ENCODE results near the gene TOR1A. TPM values are rescaled to one million over a fixed set of nuclear protein-coding genes. Genes with fewer than 3 reads are reported as not detected.

Gene TOR1A
- total and polyA plus RNA-seq, 7 experiments from 2014 or later = 13.8 to 68.2 (median 35.0) TPM

DNA sequence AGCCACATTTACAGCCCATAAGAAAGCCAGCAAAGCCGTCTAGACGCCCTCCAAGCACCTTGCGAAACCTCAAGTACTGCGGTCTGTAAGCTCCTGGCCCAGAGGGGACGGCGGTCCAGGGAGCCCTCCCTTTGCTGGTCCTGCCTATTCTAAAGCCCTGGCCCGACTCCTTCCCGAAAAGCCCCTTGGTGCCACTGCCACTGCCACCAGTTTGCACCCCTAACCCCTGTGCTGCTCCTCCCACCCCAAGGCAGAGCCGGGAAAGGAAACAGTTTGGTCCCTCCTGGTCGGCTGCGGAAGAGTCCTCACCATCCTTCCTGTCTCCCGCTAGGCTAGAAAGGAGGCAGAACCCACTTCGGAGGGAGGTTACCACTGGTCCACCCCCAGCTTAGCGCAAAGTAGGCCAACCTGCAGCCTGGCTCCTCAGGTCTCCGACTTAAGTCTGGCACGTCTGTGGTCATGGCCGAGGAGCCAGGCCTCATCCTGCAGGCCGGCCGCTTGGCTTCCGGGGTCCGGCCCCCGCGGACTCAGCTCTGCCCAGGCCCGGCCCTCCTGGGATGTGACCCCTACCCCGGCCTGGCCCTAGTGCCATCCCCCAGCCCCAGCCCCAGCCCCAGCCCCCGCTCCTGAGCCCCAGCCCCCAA, 916 bp downstream of the TOR1A start:
- ChIA-PET POLR2A (interaction anchor here (0.8 to 6.7 kb wide), 3 partner anchors 13 to 47 kb away, joined by 3 to 56 read pairs (median 4); partner anchors contain the start of genes C9orf78 and USP20), CTCF (interaction anchor here (0.7 kb wide), 1 partner anchor 32 kb away, joined by 4 read pairs; no protein-coding TSS in a partner anchor)
- Histone ChIP-seq H3K4me1 (ENCODE audit: control insufficient read depth in 2 of 2, insufficient read depth in 2 of 2, low read length in 2 of 2) (peaks cover 0 to 9% of the 10 kb centered on the region in 2 donors), H3K27ac (ENCODE audit: low read depth, low read length) (peak overlapping the region; percentile 61), H3K27me3 (ENCODE audit: control insufficient read depth in 2 of 2, insufficient read depth in 2 of 2, low read length in 2 of 2) (no peaks in the 10 kb centered on the region), H3K36me3 (ENCODE audit: control insufficient read depth in 2 of 3, insufficient read depth in 3 of 3, low read length in 3 of 3) (peaks cover 8 to 41% (median 8%) of the 10 kb centered on the region in 3 experiments), H3K9me3 (ENCODE audit: control insufficient read depth in 2 of 3, low read length in 3 of 3) (no peaks in the 10 kb centered on the region), H3K4me3 (ENCODE audit: low read length) (peak overlapping the region; percentile 38)
- intact Hi-C loops (cut with micrococcal nuclease) = loop anchor here in 1 of 2 donors (5.0 kb wide), 1 partner anchor 59 kb away; no protein-coding TSS in a partner anchor
- peak in 1 of 9 donors; percentile 36 for DNase-seq
- peaks cover 0 to 3% (median 0%) of the 10 kb centered on the region in 11 donors for H3K9me3 Mint-ChIP-seq
- H3K27ac Mint-ChIP-seq = peak overlapping the region; percentile 1 to 79 (median 62)
- H3K4me1 Mint-ChIP-seq = peaks cover 9 to 25% (median 13%) of the 10 kb centered on the region in 7 donors
- peaks cover 4 to 20% (median 12%) of the 10 kb centered on the region in 5 donors for H3K36me3 Mint-ChIP-seq
- no peak for ATAC-seq
- peak overlapping the region; percentile 60 to 93 (median 88) for H3K4me3 Mint-ChIP-seq
- H3K27me3 Mint-ChIP-seq = no peaks in the 10 kb centered on the region

DNA sequence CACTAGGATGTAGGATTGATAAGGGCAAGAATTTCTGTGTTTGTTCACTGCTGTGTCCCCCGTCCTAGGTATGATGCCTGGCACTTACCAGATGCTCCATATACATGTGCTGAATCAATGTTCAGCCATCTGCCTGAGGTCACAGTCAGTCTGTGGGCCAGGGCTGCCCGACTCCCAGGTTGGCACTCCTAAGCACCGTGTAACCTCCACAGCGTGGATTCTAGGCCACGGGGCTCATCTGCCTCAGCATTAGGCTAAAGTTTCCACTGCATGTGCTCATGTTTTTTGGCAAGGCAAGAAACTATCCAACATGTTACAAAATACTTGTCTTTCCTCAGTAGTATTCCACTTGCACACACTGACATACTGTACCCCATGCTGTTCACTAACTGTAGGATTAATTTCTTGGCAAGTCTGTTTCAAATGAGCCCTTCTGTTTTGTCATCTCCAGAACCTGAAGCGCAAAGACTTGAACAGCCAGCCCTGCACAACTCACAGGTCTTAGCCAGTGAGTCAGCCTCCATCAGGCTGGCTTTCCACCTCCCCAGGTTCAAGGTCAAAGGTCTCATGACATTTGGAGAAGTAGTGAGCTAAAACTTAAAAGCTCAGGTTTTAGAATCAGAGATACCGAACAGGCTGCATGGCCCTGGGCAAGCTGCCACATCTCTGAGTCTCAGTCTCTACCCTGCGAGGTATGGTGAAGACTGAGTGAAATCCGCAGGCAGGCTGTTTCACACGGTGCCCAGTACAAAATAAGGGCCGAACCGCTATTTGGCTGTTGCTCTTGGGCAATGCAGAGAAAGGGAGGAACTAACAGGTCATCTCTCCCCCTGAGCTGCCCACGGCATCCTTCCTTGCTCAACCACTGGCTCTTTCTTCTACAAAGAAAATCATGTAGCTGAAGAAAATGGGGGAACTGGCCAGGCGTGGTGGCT, 7.2 kb downstream of the TOR1A start:
- Histone ChIP-seq H3K9me3 (ENCODE audit: control insufficient read depth in 2 of 3, low read length in 3 of 3) (no peaks in the 10 kb centered on the region), H3K4me1 (ENCODE audit: control insufficient read depth in 2 of 2, insufficient read depth in 2 of 2, low read length in 2 of 2) (no peaks in the 10 kb centered on the region), H3K27me3 (ENCODE audit: control insufficient read depth in 2 of 2, insufficient read depth in 2 of 2, low read length in 2 of 2) (no peaks in the 10 kb centered on the region), H3K27ac (ENCODE audit: low read depth, low read length) (no peak overlapping the region), H3K36me3 (ENCODE audit: control insufficient read depth in 2 of 3, insufficient read depth in 3 of 3, low read length in 3 of 3) (peaks cover 2 to 84% (median 29%) of the 10 kb centered on the region in 3 experiments), H3K4me3 (ENCODE audit: low read length) (no peak overlapping the region)
- H3K4me3 Mint-ChIP-seq = no peak overlapping the region
- H3K36me3 Mint-ChIP-seq = peaks cover 9 to 35% (median 20%) of the 10 kb centered on the region in 5 donors
- H3K27ac Mint-ChIP-seq = peak overlapping the region in 6 of 9 donors; percentile 2 to 69 (median 35)
- ATAC-seq (peak; percentile 76), DNase-seq (no peak)
- CTCF ChIA-PET = no interaction called here
- intact Hi-C loops (cut with micrococcal nuclease) = no loop called here
- no peaks in the 10 kb centered on the region for H3K27me3 Mint-ChIP-seq
- H3K9me3 Mint-ChIP-seq = peaks cover 0 to 2% (median 0%) of the 10 kb centered on the region in 11 donors
- POLR2A ChIA-PET = interaction anchor here (1.0 kb wide), 1 partner anchor 13 kb away, joined by 3 read pairs; no protein-coding TSS in a partner anchor
- peaks cover 6 to 22% (median 14%) of the 10 kb centered on the region in 7 donors for H3K4me1 Mint-ChIP-seq

DNA sequence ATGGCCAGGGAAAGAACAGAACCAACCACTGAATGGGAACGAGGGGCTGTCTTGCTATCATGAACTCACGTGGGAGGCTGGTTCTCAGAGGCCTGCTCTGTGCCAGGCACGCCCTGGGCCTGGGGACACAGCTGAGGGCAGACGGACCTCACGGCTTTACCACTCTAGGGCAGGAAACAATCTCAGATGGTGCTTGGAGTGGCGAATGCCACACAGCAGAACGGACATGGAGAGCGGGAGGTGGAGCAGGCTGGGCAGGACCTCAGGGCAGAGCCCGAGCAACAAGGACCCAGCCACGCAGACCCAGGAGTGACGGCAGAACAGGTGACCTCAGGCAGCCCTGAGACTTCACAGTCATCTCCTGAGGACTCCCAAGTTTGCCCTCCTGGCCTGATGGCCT, 8.7 kb downstream of the TOR1A start:
- CTCF ChIA-PET = no interaction called here
- H3K36me3 Mint-ChIP-seq = peaks cover 9 to 37% (median 23%) of the 10 kb centered on the region in 5 donors
- Histone ChIP-seq H3K9me3 (ENCODE audit: control insufficient read depth in 2 of 3, low read length in 3 of 3) (no peaks in the 10 kb centered on the region), H3K27ac (ENCODE audit: low read depth, low read length) (no peak overlapping the region), H3K27me3 (ENCODE audit: control insufficient read depth in 2 of 2, insufficient read depth in 2 of 2, low read length in 2 of 2) (no peaks in the 10 kb centered on the region), H3K4me1 (ENCODE audit: control insufficient read depth in 2 of 2, insufficient read depth in 2 of 2, low read length in 2 of 2) (no peaks in the 10 kb centered on the region), H3K36me3 (ENCODE audit: control insufficient read depth in 2 of 3, insufficient read depth in 3 of 3, low read length in 3 of 3) (peaks cover 7 to 82% (median 29%) of the 10 kb centered on the region in 3 experiments), H3K4me3 (ENCODE audit: low read length) (no peak overlapping the region)
- no peak overlapping the region for H3K4me3 Mint-ChIP-seq
- ATAC-seq (no peak), DNase-seq (no peak)
- peak overlapping the region in 4 of 9 donors; percentile 5 to 79 (median 71) for H3K27ac Mint-ChIP-seq
- H3K27me3 Mint-ChIP-seq = no peaks in the 10 kb centered on the region
- intact Hi-C loops (cut with micrococcal nuclease) = no loop called here
- H3K9me3 Mint-ChIP-seq = peaks cover 0 to 2% (median 0%) of the 10 kb centered on the region in 11 donors
- H3K4me1 Mint-ChIP-seq = peaks cover 11 to 24% (median 17%) of the 10 kb centered on the region in 7 donors
- POLR2A ChIA-PET = no interaction called here

DNA sequence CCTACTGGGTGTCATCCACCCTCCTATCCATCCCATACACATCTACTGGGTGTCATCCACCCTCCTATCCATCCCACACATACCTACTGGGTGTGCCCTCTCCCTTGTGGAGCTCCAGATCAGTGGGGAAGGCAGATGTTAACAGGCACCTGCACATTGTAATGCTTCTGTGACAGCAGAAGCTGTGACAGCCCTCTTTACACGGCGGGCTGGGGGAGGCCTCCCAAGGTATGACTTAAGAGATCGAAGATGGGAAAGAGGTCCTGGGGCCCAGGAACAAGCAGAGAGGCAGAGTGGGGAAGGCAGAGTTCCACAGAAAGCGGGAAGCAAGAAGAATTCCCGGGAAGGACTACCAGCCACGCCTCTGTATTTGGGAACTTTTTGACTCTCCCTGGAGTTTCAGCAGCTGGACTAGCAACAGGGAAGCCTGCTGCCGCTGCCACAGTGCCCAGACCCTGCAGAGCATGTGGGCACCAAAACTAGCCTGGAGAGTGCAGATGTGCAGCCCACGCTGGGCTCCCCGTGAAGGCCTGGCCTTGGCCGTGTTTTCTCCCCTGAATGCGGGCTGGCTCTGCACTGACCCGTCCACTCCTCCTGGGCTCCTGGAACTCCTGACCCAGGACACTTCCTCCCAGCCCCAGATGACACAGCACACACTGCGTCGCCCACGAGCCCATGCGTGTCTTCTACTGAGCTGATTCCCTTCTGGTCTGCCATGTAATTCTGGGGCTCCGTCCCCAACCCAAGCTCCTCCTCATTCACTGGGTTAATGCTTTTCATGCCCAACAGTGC, 9.3 kb downstream of the TOR1A start:
- Mint-ChIP-seq H3K4me3 (no peak overlapping the region), H3K27ac (peak overlapping the region in 2 of 9 donors; percentile 70 to 71), H3K36me3 (peaks cover 9 to 37% (median 23%) of the 10 kb centered on the region in 5 donors), H3K9me3 (peaks cover 0 to 2% (median 0%) of the 10 kb centered on the region in 11 donors), H3K27me3 (no peaks in the 10 kb centered on the region), H3K4me1 (peaks cover 11 to 24% (median 17%) of the 10 kb centered on the region in 7 donors)
- CTCF ChIA-PET = no interaction called here
- Histone ChIP-seq H3K27ac (ENCODE audit: low read depth, low read length) (no peak overlapping the region), H3K36me3 (ENCODE audit: control insufficient read depth in 2 of 3, insufficient read depth in 3 of 3, low read length in 3 of 3) (peaks cover 7 to 88% (median 33%) of the 10 kb centered on the region in 3 experiments), H3K9me3 (ENCODE audit: control insufficient read depth in 2 of 3, low read length in 3 of 3) (no peaks in the 10 kb centered on the region), H3K4me1 (ENCODE audit: control insufficient read depth in 2 of 2, insufficient read depth in 2 of 2, low read length in 2 of 2) (no peaks in the 10 kb centered on the region), H3K4me3 (ENCODE audit: low read length) (no peak overlapping the region), H3K27me3 (ENCODE audit: control insufficient read depth in 2 of 2, insufficient read depth in 2 of 2, low read length in 2 of 2) (no peaks in the 10 kb centered on the region)
- intact Hi-C loops (cut with micrococcal nuclease) = no loop called here
- DNase-seq (no peak), ATAC-seq (no peak)
- POLR2A ChIA-PET = no interaction called here

DNA sequence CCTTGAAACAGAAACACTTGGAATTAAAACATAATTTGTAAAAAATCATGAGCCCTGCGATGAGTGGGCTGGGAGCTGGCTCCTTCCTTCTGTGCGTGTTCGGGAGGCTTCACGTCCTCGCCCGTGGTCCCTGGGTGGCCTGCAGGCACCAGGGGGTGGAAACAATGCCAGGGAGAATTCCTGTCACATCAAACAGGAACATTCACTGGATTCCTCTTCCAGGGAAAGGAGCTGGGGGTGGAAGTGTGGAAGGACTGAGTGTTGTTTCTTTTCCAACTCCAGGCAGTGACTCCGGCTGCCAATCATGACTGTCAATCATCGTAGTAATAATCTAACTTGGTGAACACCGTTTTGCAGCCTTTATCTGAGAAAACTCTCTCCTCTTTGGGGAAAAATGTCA, 10.3 kb downstream of the TOR1A start:
- H3K4me1 ChIP-seq (ENCODE audit: control insufficient read depth in 2 of 2, insufficient read depth in 2 of 2, low read length in 2 of 2) = no peaks in the 10 kb centered on the region
- ChIA-PET CTCF (interaction anchor here (0.6 kb wide), 1 partner anchor 8 kb away, joined by 4 read pairs; no protein-coding TSS in a partner anchor), POLR2A (interaction anchor here (0.7 to 1.4 kb wide), 2 partner anchors 10 to 668 kb away, joined by 3 to 4 read pairs; no protein-coding TSS in a partner anchor)
- no peaks in the 10 kb centered on the region for H3K27me3 ChIP-seq (ENCODE audit: control insufficient read depth in 2 of 2, insufficient read depth in 2 of 2, low read length in 2 of 2)
- peaks cover 7 to 92% (median 38%) of the 10 kb centered on the region in 3 experiments for H3K36me3 ChIP-seq (ENCODE audit: control insufficient read depth in 2 of 3, insufficient read depth in 3 of 3, low read length in 3 of 3)
- H3K4me3 ChIP-seq (ENCODE audit: low read length) = no peak overlapping the region
- Mint-ChIP-seq H3K27ac (no peak overlapping the region), H3K9me3 (peaks cover 0 to 2% (median 0%) of the 10 kb centered on the region in 11 donors), H3K36me3 (peaks cover 13 to 39% (median 24%) of the 10 kb centered on the region in 5 donors), H3K4me3 (no peak overlapping the region), H3K27me3 (no peaks in the 10 kb centered on the region), H3K4me1 (peaks cover 7 to 21% (median 17%) of the 10 kb centered on the region in 7 donors)
- no peaks in the 10 kb centered on the region for H3K9me3 ChIP-seq (ENCODE audit: control insufficient read depth in 2 of 3, low read length in 3 of 3)
- no peak overlapping the region for H3K27ac ChIP-seq (ENCODE audit: low read depth, low read length)
- ATAC-seq (no peak), DNase-seq (no peak)
- intact Hi-C loops (cut with micrococcal nuclease) = no loop called here

DNA sequence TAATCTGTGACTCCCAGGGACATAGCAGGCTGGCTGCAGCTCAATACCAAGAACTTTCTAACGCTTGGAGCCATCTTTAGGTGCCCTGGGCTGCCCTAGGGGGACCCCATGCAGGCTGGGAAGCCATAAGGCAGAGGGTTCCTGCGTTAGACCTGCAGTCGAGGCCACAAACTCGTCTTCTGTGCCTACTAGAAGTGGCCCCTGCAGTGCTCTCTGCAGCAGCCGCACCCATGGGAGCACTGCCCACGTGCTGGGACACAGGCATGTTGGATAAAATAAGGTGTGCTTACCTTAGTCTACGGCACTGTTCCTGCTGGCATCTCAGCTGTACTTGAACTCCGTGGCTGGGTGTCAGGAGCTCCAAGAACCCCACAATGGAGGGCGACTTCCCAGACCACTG, 11.6 kb downstream of the TOR1A start:
- Mint-ChIP-seq H3K27ac (peak overlapping the region in 2 of 9 donors; percentile 25 to 33), H3K4me1 (peaks cover 4 to 21% (median 16%) of the 10 kb centered on the region in 7 donors), H3K27me3 (no peaks in the 10 kb centered on the region), H3K9me3 (peaks cover 0 to 2% (median 0%) of the 10 kb centered on the region in 11 donors), H3K36me3 (peaks cover 10 to 37% (median 19%) of the 10 kb centered on the region in 5 donors), H3K4me3 (no peak overlapping the region)
- Histone ChIP-seq H3K27me3 (ENCODE audit: control insufficient read depth in 2 of 2, insufficient read depth in 2 of 2, low read length in 2 of 2) (no peaks in the 10 kb centered on the region), H3K4me1 (ENCODE audit: control insufficient read depth in 2 of 2, insufficient read depth in 2 of 2, low read length in 2 of 2) (no peaks in the 10 kb centered on the region), H3K27ac (ENCODE audit: low read depth, low read length) (no peak overlapping the region), H3K36me3 (ENCODE audit: control insufficient read depth in 2 of 3, insufficient read depth in 3 of 3, low read length in 3 of 3) (peaks cover 7 to 85% (median 33%) of the 10 kb centered on the region in 3 experiments), H3K4me3 (ENCODE audit: low read length) (no peak overlapping the region), H3K9me3 (ENCODE audit: control insufficient read depth in 2 of 3, low read length in 3 of 3) (no peaks in the 10 kb centered on the region)
- CTCF ChIA-PET = no interaction called here
- intact Hi-C loops (cut with micrococcal nuclease) = no loop called here
- ATAC-seq = no peak
- POLR2A ChIA-PET = interaction anchor here (0.7 to 1.4 kb wide), 2 partner anchors 9 to 230 kb away, joined by 3 to 4 read pairs; no protein-coding TSS in a partner anchor
- no peak for DNase-seq
